NCI-H510A treated with DMSO at 0.1 percent for 48 hours (cell line): ENCODE data around the gene CD24.

ENCODE experiments used
- DNase-seq: peaks from one replicate; lab custom pipeline; 2025; lab: John Stamatoyannopoulos, UW

Gene CD24

DNA sequence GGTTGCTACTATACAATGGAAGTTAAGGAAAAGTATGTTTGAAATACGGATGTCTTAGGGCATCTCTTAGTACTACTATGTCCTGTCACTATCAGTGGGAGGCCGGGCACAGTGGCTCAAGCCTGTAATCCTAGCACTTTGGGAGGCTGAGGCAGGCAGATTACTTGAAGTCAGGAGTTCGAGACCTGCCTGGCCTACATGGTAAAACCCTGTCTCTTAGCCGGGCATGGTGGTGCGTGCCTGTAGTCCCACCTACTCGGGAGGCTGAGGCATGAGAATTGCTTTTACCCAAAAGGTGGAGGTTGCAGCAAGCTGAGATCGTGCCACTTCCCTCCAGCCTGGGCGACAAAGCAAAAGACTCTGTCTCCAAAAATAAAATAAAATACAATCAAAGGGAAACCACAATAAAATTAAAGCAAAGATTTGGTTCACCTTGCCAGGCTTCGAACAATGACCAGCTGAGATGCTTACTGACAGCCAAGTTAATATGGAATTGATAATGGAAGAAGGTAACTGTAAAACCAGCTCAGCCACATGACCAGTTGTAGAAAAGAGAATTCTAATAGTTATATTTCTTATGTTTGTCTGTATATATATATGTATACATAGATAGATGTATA, 6.5 kb downstream of the CD24 start:
- DNase-seq, result no peak

DNA sequence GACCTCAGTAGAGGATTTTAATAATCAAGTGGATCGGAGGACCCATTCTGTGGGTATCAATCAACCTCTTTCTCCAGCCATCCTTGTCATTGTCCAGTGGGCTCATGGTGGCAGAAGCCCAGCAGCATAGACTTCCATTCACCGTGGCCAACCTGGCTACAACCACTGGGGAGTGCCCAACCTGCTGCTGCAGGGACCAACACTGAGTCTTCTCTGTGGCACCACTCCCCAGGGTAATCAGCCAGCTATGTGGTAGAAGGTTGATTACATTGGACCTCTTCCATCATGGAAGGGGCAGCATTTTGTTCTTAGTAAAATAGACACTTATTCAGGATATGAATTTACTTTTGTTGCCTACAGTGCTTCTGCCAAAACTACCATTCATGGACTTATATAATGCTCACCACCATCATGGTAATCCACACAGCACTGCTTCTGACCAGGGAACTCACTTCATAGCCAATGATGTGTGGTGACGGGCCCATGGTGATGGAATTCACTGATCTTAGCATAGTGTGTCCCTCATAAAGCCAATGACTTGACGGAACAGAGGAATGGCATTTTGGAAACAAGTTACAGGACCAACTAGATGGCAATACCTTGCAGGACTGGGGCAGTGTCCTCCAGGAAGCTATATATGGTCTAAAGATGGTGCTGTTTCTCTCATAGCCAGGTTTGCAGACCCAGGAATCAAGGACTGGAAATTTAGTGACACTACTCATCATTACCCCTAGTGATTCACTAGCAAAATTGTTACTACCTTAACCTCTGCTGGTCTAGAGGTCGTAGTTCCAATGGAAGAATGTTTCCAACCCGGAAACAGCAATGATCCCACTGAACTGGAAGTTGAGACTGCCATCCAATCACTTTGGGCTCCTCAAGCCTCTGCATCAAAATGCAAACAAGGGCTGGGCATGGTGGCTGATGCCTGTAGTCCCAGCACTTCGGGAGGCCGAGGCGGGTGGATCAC, 7.6 kb downstream of the CD24 start:
- no peak for DNase-seq

DNA sequence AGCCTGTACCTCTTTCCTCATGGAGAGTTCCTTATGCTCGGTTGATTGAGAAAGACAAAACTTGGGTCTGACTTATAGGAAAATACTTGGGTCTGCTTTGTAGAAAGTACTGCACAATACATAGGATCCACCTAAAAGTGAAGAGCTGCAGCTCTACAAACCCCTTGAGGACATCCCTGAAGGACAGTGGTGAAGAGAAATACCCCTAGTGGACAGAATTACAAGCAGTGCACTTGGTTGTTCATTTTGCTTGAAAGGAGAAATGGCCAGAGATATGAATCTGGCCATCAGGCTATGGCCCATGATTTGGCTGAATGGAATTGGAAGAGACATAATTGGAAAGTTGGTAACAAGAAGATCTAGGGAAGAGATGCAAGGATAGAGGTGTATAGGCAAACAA, 8.3 kb downstream of the CD24 start:
- no peak for DNase-seq

DNA sequence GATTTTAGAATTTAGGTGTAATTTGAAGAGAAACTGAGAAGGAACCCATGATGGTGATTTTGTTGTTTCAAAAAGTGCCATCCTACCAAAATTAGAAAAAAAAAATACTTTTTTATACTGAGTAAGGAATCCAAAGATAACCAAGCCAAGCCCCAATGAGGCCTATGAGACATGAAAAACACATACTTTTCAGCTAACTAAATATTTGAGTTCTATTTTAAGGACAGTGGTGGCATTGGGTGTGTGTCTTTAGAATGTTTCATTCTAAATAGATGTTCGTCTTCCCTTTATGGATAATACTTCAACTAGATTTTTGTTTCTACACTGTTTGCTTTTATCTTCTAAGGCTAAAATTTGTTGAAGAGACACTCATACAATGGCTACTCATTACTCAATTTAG, 9.6 kb downstream of the CD24 start:
- DNase-seq, result no peak

DNA sequence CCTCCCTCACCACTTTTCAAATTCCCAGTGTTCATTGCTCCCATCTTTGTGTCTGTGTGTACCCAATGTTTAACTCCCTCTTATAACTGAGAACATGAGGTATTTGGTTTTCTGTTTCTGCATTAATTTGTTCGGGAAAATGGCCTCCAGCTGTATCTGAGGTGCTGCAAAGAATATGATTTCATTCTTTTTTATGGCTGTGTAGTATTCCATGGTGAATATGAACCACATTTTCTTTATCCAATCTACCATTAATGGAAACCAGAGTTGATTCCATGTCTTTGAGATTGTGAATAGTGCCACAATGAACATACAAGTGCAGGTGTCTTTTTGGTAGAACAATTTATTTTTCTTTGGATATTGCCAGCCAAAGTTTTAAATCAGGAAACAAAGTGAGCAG, 10.4 kb downstream of the CD24 start:
- DNase-seq, result no peak

DNA sequence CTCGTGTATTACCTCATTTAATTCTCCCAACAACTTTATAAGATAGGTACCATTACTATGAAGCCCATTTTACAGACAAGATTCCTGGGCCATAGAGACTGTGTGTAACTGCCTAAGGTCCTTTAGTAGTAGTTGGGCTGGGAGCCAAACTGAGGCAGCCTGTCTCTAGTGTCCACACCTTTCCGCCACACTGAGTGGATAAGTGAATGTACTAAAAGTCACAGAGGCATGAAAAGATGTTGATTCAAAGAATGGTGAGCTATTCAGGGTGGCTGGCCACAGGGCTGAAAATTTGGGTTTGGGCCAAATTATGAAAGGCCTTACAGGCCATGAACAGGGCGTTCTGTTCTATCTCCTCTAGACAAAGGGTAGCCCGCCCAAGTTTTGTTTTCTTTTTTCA, 11.0 kb downstream of the CD24 start:
- DNase-seq, result no peak

DNA sequence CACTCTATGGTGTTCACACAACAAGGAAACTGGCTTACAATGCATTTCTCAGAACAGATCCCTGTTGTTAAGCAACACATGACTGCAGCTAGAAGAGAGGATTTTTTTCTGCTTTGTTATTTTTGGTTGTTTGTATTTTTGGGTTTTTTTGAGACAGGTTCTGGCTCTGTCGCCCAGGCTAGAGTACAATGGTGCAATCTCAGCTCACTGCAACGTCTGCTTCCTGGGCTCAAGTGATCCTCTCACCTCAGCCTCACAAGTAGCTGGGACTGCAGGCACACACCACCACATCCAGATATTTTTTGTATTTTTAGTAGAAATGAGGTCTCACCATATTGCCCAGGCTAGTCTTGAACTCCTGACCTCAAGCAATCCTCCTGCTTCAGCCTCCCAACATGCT, 12.7 kb downstream of the CD24 start:
- DNase-seq, result no peak

DNA sequence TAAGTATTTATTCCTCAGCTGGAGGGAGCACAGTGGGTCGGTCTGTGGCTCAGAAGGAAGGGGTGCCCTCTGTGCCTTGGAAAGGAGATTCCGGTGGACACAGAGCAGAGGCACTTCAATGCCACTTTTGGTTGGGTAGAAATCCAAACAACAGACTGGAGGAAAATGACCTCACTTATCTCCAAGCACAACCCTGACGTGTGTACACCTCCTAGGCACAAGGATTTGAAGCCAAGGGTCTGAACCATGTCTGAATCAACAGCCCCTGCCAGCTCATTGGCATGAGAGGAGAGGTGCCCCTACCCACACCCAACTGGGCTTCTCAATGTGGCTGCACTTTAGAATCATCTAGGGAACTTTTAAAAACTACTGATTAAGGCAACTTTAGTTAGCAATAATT, 13.4 kb downstream of the CD24 start:
- no peak for DNase-seq

DNA sequence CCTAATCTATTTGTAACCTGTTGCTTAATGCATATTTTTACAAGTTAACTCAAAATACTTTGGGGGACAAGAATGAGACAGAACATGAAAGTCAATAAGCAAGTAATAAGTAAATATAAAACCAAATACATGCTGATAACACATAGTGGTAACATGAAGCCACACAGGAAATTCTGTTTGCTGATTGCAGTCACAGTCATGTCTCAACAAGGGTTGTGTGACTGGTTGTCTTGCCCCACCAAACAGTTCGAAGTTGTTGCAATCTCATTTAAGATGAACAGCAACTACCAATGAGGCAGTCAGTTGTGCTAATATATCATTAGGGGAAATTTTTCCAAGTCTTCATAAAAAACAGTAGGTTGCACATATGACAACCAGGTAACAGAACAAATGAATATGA, 14.5 kb downstream of the CD24 start:
- DNase-seq, result no peak

DNA sequence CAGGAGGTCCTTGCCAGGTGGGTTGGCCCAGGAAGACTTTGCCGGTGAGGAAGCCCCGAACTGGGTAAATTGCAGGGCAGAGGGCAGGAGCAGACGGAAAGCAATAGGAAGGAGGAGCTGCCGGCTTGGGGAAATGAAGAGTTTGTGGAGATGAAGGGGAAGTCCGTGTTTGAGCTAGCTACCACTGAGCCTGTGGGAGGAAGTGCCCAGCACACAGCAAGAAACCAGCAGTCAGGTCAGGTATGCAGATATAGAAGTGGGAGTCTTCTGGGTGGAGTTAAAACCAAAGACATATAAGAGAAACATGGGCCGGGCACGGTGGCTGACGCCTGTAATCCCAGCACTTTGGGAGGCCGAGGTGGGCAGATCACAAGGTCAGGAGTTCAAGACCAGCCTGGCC, 34.7 kb downstream of the CD24 start:
- DNase-seq, result no peak

DNA sequence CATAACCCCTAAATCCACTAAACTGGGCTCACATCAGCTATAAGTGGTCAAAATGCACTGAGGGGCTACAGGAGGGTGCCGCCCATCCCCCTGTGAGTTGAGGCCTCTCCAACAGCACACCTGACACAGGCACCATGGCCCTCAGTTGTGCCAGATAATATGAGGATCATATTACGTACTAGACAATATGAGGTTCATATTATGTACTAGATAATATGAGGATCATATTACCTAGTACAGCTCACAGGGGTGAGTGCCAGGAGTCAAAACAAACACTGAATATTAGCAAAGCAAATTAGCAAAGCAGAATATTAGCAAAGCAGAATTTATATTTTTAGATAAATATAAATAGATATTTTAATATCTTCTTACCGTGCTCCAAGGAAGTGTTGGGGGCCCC, 35.3 kb downstream of the CD24 start:
- DNase-seq, result no peak

DNA sequence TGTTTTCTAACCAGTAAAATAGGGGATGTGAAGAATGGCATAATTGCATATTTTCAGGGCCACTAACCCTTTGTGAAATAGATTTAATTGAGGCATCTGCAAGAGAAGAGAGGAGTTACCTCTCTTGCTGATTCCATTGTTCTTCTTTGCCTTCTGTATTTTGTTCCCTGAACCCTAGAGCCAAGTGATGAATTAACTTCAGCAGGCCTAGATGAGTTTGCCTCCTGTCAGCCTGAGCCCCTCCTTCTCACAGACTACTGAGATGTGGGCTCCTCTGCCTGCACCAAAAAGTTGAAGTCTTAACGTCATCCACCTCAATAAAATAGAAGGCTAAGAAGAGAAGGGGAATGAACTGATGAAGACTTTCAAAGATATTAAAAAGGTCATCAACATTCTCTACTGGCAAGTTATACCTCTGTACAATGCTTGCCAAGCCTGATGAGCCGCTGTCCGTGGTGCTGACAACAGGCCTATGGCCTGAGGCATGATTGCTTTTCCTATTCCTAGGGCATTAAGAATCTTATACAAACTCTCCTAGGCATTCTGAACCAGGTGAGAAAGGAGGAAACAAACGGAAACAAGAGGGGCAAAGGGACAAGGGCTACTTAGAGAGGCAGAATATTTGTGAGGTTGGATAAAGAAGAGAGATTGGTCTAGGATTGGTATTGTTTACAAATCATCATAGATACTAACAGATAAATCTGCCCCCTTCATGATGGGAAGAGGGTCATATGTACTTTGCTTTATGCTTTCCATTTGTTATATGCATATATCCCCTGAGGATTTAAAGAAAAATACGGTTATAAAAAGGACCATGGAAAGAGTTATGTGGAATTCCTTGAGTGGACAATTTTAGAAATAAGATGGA, 46.8 kb downstream of the CD24 start:
- no peak for DNase-seq

DNA sequence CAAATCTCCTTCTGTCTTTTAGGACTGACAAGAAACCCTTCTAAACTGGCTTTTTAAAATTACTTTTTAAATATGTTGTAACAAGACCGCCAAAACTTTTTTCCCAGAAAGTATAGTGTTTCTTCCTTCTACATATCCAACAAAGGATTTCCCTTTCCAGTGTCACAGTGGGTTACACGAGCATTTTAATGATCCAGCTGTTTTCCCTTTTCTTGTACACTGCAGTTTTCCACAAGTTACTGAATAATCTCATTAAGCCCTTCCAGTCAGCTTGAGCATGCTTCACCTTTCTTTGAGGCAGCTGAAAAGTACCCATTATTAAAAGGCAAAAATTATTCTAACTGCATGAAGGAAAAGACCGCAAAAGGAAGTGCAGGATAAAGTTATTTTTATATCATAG, 48.6 kb downstream of the CD24 start:
- no peak for DNase-seq

DNA sequence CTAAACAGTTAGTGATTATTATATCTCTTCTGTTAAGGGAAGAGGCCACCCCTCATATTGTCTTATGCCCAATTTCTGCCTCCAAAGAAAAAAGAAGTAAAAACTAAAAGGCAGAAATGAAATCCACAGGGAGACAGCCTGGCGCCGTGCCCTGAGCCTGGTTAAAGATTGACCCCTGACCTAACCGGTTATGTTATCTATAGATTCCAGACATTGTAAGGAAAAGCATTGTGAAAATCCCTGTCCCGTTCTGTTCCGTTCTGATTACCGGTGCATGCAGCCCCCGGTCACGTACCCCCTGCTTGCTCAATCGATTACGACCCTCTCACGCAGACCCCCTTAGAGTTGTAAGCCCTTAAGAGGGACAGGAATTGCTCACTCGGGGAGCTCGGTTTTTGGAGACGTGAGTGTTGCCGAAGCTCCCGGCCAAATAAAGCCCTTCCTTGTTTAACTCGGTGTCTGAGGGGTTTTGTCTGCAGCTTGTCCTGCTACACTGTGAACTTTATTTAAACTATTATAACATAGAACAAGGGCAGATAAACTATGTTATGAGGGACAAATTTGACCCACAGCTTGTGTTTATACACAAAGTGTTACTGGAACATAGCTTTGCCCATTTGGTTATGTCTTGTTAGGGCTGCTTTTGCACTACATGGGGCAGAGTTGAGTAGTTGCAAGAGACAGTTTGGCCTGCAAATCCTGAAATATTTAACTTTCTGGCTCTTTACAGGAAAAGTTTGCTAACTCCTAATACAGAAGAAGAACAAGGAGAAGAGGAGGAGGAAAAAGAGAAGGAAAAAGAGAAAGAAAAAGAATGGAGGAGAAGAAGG, 49.6 kb downstream of the CD24 start:
- DNase-seq, result no peak

DNA sequence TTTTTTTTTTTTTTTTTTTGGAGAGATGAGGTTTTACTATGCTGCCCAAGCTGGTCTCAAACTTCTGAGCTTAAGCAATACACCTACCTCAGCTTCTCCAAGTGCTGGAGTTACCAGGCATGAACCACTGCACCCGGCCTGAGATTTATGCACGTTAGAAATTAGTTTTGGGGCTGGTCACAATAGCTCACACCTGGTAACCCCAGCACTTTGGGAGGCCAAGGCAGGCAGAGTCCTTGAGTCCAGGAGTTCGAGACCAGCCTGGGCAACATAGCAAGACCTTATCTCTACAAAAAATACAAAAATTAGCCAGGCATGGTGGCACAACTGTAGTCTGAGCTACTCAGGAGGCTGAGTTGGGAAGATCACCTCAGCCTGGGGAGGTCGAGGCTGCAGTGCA, 51.9 kb downstream of the CD24 start:
- DNase-seq, result no peak
